GM12878 (cell line): ENCODE measurements around the gene ENPP1.

Experiments
- BMI1 ChIP-seq: fragments of 450-650 bp; IDR thresholded peaks from 2 replicates; pipeline ENCODE4 v1.6.1; 2016; ENCODE audit warnings: mild to moderate bottlenecking, moderate library complexity, borderline replicate concordance
- CHD1 ChIP-seq: IDR thresholded peaks from 2 replicates; pipeline ENCODE4 v1.6.1; 2012; ENCODE audit warnings: low read depth, low read length, improper control_type of control experiment
- EP300 ChIP-seq, 2 experiments: fragments of 150-350 bp in 1 of 2; IDR thresholded peaks; 2 replicates each; pipeline ENCODE4 v1.6.1; 2011 to 2012; ENCODE audit warnings: low read depth in 2 of 2, low read length in 2 of 2, borderline replicate concordance in 1 of 2, improper control_type of control experiment in 1 of 2, inconsistent platforms in 1 of 2; ENCODE audit not compliant: control insufficient read depth in 1 of 2
- FOXM1 ChIP-seq: IDR thresholded peaks from 2 replicates; pipeline ENCODE4 v1.6.1; 2012; ENCODE audit warnings: low read depth, mild to moderate bottlenecking, inconsistent platforms, low read length, moderate library complexity
- HDGF ChIP-seq: fragments of 450-650 bp; IDR thresholded peaks from 2 replicates; pipeline ENCODE4 v1.6.1; 2016; ENCODE audit warnings: antibody characterized with exemption
- TF ChIP-seq, protein P1 (sequence below), 3 experiments: IDR thresholded peaks in 2 of 3; conservative IDR thresholded peaks in 1 of 3; 2 replicates each; pipeline ENCODE4 v1.5.1; 2011; ENCODE audit warnings: low read depth in 3 of 3, low read length in 3 of 3, mild to moderate bottlenecking in 3 of 3, control low read depth in 2 of 3, moderate library complexity in 2 of 3, inconsistent platforms in 1 of 3, mixed read lengths in 1 of 3; ENCODE audit not compliant: control insufficient read depth in 2 of 3, insufficient read depth in 1 of 3; ENCODE audit errors: extremely low read depth in 1 of 3

GRCh38 chr6:131765081-131765803 lies 42.6 kb upstream of the ENPP1 start:
- no peak for TF ChIP-seq BMI1
- TF ChIP-seq HDGF, result no peak
- TF ChIP-seq, protein P1, sequence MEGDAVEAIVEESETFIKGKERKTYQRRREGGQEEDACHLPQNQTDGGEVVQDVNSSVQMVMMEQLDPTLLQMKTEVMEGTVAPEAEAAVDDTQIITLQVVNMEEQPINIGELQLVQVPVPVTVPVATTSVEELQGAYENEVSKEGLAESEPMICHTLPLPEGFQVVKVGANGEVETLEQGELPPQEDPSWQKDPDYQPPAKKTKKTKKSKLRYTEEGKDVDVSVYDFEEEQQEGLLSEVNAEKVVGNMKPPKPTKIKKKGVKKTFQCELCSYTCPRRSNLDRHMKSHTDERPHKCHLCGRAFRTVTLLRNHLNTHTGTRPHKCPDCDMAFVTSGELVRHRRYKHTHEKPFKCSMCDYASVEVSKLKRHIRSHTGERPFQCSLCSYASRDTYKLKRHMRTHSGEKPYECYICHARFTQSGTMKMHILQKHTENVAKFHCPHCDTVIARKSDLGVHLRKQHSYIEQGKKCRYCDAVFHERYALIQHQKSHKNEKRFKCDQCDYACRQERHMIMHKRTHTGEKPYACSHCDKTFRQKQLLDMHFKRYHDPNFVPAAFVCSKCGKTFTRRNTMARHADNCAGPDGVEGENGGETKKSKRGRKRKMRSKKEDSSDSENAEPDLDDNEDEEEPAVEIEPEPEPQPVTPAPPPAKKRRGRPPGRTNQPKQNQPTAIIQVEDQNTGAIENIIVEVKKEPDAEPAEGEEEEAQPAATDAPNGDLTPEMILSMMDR (IDR thresholded peaks at IDR 0.05 in 2 of 3, conservative IDR thresholded peaks at IDR 0.05 in 1 of 3; ENCODE audit: control insufficient read depth in 2 of 3, extremely low read depth in 1 of 3, insufficient read depth in 1 of 3, low read depth in 3 of 3, low read length in 3 of 3), result no peak
- no peak for TF ChIP-seq EP300 (IDR thresholded peaks at IDR 0.05; ENCODE audit: borderline replicate concordance in 1 of 2, control insufficient read depth in 1 of 2, low read depth in 2 of 2, low read length in 2 of 2)
- TF ChIP-seq FOXM1, result no peak
- no peak for TF ChIP-seq CHD1
